HTERT RPE-1 (cell line): ENCODE measurements around the gene SYT2.
"Not testable (repeated sequence)": the region's sequence is repeated elsewhere in the genome, so short reads cannot be mapped to it uniquely, and the experiment has no call there.

Experiments used
- in situ Hi-C: fragments of 300-500 bp; cut with MboI; formaldehyde crosslinking; loops from 4 replicates; pipeline ENCODE4 v1.14.3; 2020; ENCODE audit warnings: low sequenced_read_pairs

SYT2 gene

GRCh38 chr1:202710070-202711045 is at the start of gene SYT2:
Gene SYT2 (minus strand): TSS chr1:202710454. CDS start chr1:202605772, 104,682 bp downstream.
- in situ Hi-C loops, result no loop called here

GRCh38 chr1:202756391-202756790 is 46.1 kb upstream of the SYT2 start:
- in situ Hi-C loops, result no loop called here

GRCh38 chr1:202754293-202754692 is 44.0 kb upstream of the SYT2 start:
- in situ Hi-C loops, result no loop called here

- in situ Hi-C loops, result no loop called here
These were observed 42.5 kb upstream of the SYT2 start for GRCh38 chr1:202752774-202753173.

- in situ Hi-C loops, result no loop called here
These were observed 40.5 kb upstream of the SYT2 start for GRCh38 chr1:202750761-202751160.

- in situ Hi-C loops, result no loop called here
These were observed 39.8 kb upstream of the SYT2 start for GRCh38 chr1:202750024-202750423.

- in situ Hi-C loops, result no loop called here
These were observed 35.2 kb upstream of the SYT2 start for GRCh38 chr1:202745323-202745888.

- in situ Hi-C loops, result not testable (repeated sequence)
These were observed 34.5 kb upstream of the SYT2 start for GRCh38 chr1:202744770-202745169.

GRCh38 chr1:202742496-202742895 is 32.2 kb upstream of the SYT2 start:
- in situ Hi-C loops, result no loop called here

- in situ Hi-C loops, result no loop called here
These were observed 23.0 kb upstream of the SYT2 start for GRCh38 chr1:202733251-202733650.

GRCh38 chr1:202728951-202729350 is 18.7 kb upstream of the SYT2 start:
- in situ Hi-C loops, result no loop called here

GRCh38 chr1:202725526-202725925 is 15.3 kb upstream of the SYT2 start:
- in situ Hi-C loops, result no loop called here

GRCh38 chr1:202723708-202724107 is 13.5 kb upstream of the SYT2 start:
- in situ Hi-C loops, result no loop called here

GRCh38 chr1:202723046-202723445 is 12.8 kb upstream of the SYT2 start:
- in situ Hi-C loops, result not testable (repeated sequence)

- in situ Hi-C loops, result no loop called here
These were observed 6.4 kb upstream of the SYT2 start for GRCh38 chr1:202716654-202717053.

- in situ Hi-C loops, result not testable (repeated sequence)
These were observed 3.9 kb upstream of the SYT2 start for GRCh38 chr1:202714202-202714601.

- in situ Hi-C loops, result no loop called here
These were observed 2.9 kb upstream of the SYT2 start for GRCh38 chr1:202713110-202713509.

GRCh38 chr1:202711949-202712635 is 1.8 kb upstream of the SYT2 start:
- in situ Hi-C loops, result no loop called here

- in situ Hi-C loops, result no loop called here
These were observed 795 bp downstream of the SYT2 start for GRCh38 chr1:202709276-202710041.

GRCh38 chr1:202708456-202709275 is 1.6 kb downstream of the SYT2 start:
- in situ Hi-C loops, result no loop called here
